Ovary (tissue), 3 donors: Measurements from ENCODE around the gene C15orf62.

Source experiments
- POLR2A ChIP-seq: fragments of 450-650 bp; IDR thresholded peaks from one replicate; pipeline ENCODE4 v1.6.1; 2017; ENCODE audit warnings: antibody characterized with exemption, mild to moderate bottlenecking, moderate library complexity
- TF ChIP-seq, protein P1 (sequence below), 3 donors: fragments of 450-650 bp in 2 of 3; fragments of 200-600 bp in 1 of 3; IDR thresholded peaks; one replicate each; pipeline versions ENCODE4 v1.5.1 to v1.8.0; 2016 to 2022; ENCODE audit warnings: antibody characterized with exemption in 3 of 3, mild to moderate bottlenecking in 1 of 3
- donor health status: DM: no; HTN: no; CAD: no.

DNA sequence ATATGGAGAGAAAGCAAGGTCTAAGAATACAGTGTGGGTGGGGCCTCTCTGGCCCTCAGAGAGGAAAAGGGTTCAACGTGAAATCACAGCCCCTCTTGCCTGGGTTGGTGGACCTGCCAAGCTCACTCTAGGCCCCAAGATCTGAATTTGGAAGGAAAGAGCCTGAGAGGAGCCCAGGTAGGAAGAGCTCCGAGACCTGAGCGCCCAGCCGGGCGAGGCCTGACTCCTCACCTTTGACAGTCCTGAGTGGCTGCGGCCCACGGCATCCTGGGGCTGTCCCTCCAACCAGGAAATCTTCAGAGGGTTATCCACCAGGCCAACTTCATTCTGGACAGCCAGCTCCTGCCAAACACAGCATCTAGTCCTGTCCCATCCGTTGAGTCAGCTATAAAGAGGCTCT lies 3.7 kb downstream of the C15orf62 start:
- TF ChIP-seq, protein P1, sequence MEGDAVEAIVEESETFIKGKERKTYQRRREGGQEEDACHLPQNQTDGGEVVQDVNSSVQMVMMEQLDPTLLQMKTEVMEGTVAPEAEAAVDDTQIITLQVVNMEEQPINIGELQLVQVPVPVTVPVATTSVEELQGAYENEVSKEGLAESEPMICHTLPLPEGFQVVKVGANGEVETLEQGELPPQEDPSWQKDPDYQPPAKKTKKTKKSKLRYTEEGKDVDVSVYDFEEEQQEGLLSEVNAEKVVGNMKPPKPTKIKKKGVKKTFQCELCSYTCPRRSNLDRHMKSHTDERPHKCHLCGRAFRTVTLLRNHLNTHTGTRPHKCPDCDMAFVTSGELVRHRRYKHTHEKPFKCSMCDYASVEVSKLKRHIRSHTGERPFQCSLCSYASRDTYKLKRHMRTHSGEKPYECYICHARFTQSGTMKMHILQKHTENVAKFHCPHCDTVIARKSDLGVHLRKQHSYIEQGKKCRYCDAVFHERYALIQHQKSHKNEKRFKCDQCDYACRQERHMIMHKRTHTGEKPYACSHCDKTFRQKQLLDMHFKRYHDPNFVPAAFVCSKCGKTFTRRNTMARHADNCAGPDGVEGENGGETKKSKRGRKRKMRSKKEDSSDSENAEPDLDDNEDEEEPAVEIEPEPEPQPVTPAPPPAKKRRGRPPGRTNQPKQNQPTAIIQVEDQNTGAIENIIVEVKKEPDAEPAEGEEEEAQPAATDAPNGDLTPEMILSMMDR (IDR thresholded peaks at IDR 0.05): no peak
- no peak for TF ChIP-seq POLR2A
